Gastrocnemius medialis (tissue), 4 donors: Measurements from ENCODE around the gene ATP5F1B.

Experiments
- CTCF ChIP-seq, 5 experiments: fragments of 450-650 bp in 3 of 5; fragments of 200-600 bp in 2 of 5; sonication (generic) in 2 of 5; IDR thresholded peaks in 4 of 5; conservative IDR thresholded peaks in 1 of 5; 1 replicate in 4 of 5; 2 replicates in 1 of 5; pipeline ENCODE4 v1.5.1; 2016 to 2019; ENCODE audit warnings: antibody characterized with exemption in 5 of 5, mild to moderate bottlenecking in 3 of 5, moderate library complexity in 3 of 5
- POLR2A ChIP-seq, 2 donors: fragments of 450-650 bp; IDR thresholded peaks; one replicate each; pipeline ENCODE4 v1.6.1; 2017; ENCODE audit warnings: antibody characterized with exemption in 2 of 2, mild to moderate bottlenecking in 2 of 2, moderate library complexity in 2 of 2

- TF ChIP-seq CTCF (IDR thresholded peaks at IDR 0.05 in 4 of 5, conservative IDR thresholded peaks at IDR 0.05 in 1 of 5) (no peak), POLR2A (IDR thresholded peaks at IDR 0.05) (no peak)
Observed at GRCh38 chr12:56678852-56679251, 33.1 kb upstream of the ATP5F1B start.
